Transverse colon (tissue), 3 donors: ENCODE data around the gene LIMCH1.

Source experiments
- CTCF ChIP-seq, 5 experiments: fragments of 200-600 bp in 3 of 5; fragments of 450-650 bp in 2 of 5; sonication (generic) in 3 of 5; IDR thresholded peaks; 1 replicate in 2 of 5; 2 replicates in 3 of 5; pipeline ENCODE4 v1.5.1; 2016 to 2017; ENCODE audit warnings: antibody characterized with exemption in 5 of 5, inconsistent platforms in 3 of 5, mild to moderate bottlenecking in 2 of 5, moderate library complexity in 1 of 5
- EP300 ChIP-seq: sonication (generic); formaldehyde crosslinking; IDR thresholded peaks from one replicate; pipeline ENCODE4 v1.6.1; 2017; ENCODE audit warnings: antibody characterized with exemption, low read depth
- POLR2A ChIP-seq: fragments of 450-650 bp; IDR thresholded peaks from one replicate; pipeline ENCODE4 v1.6.1; 2016; ENCODE audit warnings: antibody characterized with exemption, mild to moderate bottlenecking, moderate library complexity

- no peak for TF ChIP-seq CTCF (IDR thresholded peaks at IDR 0.05)
- no peak for TF ChIP-seq EP300
- TF ChIP-seq POLR2A, result no peak
Measured at GRCh38 chr4:41645728-41646390, 107.9 kb downstream of the LIMCH1 start.
